Loucy (cell line): ENCODE data around the gene CNIH1.

ENCODE experiments used
- CTCF ChIP-seq: fragments of 200-600 bp; sonication (generic); conservative IDR thresholded peaks from 2 replicates; pipeline ENCODE4 v1.5.1; 2014; ENCODE audit warnings: mild to moderate bottlenecking, antibody characterized with exemption, low read length
- EZH2phosphoT487 ChIP-seq: fragments of 200-600 bp; IDR thresholded peaks from 2 replicates; pipeline ENCODE4 v1.6.1; 2018; ENCODE audit warnings: antibody characterized with exemption, mild to moderate bottlenecking, moderate library complexity, borderline replicate concordance

GRCh38 chr14:54438703-54439102 lies 2.5 kb downstream of the CNIH1 start:
- TF ChIP-seq CTCF (no peak), EZH2phosphoT487 (no peak)
